Stimulated activated CD8-positive, alpha-beta memory T cell treated with anti-CD3 and anti-CD28 coated beads, Interleukin-2, amount 100 ng/mL, for 48 hours (primary cell): ENCODE measurements around the gene ETFA.
"Not testable (repeated sequence)": the region's sequence is repeated elsewhere in the genome, so short reads cannot be mapped to it uniquely, and the experiment has no call there.

ENCODE experiments used
- DNase-seq, 2 donors: peaks; one replicate each; pipeline ENCODE4 v3.0.0-alpha.2; 2020; ENCODE audit warnings: low read depth in 2 of 2

The ETFA gene

DNA sequence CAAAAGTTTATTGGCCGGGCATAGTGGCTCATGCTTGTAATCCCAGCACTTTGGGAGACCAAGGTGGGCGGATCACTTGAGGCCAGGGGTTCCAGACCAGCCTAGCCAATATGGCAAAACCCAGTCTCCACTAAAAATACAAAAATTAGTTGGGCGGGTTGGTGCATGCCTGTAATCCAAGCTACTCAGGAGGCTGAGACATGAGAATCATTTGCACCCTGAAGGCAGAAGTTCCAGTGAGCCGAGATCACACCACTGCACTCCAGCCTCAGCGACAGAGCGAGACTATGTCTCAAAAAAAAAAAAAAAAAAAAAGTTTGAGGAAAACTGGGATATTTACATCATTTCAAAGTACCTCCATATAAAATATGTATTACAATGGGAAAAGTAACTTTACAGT lies 40.4 kb downstream of the ETFA start:
- no peak for DNase-seq

DNA sequence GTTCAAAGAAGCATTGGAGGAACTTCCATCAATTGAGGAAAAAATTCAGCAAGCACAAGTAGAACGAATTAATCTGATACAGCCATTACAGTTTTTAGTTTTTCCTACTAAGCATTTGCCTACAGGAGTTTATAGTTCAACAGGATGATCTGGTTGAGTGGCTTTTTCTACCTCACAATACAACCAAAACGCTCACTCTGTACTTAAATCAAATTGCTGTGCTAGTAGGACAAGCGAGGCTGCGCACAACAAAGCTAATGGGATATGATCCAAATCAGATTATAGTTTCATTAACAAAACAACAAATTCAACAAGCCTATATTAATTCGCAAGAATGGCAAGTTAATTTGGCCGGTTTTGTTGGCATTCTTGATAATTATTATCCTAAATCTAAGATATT lies 44.2 kb downstream of the ETFA start:
- DNase-seq, result no peak

GRCh38 chr15:76265769-76266168 lies 45.5 kb downstream of the ETFA start:
- not testable (repeated sequence) for DNase-seq

GRCh38 chr15:76260246-76260938 lies 50.9 kb downstream of the ETFA start:
- DNase-seq, result no peak

DNA sequence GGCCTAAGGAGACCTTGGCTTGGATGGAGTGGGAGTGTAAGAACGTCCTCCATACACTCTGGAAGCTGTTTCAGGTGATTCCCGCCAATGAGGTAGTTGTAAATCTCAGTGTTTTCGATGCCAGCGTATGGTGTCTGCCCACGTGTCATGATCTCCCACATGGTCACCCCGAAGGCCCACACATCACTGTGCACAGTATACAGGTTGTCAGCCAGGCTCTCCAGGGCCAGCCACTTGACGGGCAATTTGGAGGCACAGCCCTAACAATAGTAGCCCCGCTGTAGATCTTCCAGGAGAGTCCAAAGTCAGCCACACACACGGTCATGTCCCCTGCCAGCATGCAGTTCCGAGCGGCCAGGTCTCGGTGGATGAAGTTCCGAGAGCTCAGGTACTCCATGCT lies 51.9 kb downstream of the ETFA start:
- DNase-seq, result no peak

- DNase-seq, result no peak
Observed at GRCh38 chr15:76258460-76258859, 52.8 kb downstream of the ETFA start.

DNA sequence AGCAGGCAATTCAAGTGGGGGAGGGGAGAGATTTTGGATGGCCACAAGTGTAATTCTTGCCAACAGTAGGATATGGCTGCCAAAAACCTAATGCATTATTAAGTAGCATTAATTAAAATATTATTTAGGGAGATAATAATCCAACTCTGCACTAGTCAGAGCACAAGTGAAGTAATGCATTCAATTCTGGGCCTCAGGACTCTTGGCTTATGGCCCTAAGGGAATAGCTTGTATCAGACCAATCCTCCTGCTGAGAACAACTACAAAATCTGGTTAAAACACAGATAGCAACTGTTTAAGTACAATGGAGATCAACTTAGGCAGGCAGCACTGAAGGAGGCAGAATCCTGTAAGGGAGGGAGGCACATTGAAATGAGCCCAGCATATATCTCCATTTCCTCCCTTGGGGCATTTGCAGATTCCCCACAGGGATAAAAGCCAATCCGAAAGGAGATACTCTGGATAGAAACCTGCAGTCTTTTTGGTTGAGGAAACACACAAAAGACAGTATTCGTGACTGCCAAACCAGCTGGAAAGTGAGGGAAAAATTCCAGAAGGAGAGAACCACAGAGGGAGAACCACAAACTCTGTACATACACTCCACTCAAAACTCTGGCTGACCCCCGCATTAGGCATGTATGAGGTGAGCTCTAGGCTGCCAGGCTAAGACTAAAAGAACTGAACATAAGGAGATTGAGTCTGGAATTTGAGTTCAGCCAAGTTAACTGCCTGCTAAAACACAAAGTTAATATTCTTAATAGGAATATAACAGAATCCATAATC lies 57.4 kb downstream of the ETFA start:
- DNase-seq, result no peak

DNA sequence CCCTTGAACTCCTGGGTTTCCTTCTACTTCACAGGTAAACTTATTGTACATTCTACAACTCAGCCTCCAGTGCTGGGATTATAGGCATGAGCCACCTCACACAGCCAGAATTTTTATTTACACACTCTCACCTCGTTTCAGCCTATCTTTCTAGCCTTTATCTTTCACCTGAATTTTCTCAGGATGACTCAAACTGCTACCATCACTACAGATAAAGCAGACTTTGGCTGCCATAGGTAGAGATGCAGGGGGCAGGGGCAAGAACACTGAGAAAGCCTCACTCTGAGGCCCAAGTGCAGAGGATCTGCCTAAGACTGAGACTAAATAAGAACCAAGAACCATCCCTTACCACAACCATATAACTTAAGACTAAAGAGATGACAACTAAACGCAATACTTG lies 59.0 kb downstream of the ETFA start:
- DNase-seq, result no peak

- no peak for DNase-seq
Observed at GRCh38 chr15:76251717-76252116, 59.6 kb downstream of the ETFA start.

GRCh38 chr15:76245072-76245610 lies 66.1 kb downstream of the ETFA start:
- no peak for DNase-seq

DNA sequence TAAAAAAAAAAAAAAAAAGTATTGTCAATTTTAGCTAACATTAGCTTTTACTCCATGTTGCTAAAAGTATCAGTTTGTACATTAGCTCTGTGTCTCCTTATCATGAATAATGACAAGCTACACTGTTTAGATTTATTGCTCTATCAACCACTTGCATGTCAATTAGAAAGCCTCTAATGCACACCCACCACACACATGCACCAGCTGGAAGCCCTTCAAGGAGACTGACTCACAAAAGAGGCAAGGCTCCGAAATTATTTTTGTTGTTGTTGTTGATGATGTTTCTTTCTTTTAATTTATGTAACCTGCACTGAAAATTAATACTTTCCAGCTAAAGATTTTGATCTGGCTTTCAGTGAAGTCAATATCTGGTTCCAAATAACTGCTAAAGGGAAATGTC lies 71.5 kb downstream of the ETFA start:
- no peak for DNase-seq

- no peak for DNase-seq
Observed at GRCh38 chr15:76236350-76236749, 74.9 kb downstream of the ETFA start.

DNA sequence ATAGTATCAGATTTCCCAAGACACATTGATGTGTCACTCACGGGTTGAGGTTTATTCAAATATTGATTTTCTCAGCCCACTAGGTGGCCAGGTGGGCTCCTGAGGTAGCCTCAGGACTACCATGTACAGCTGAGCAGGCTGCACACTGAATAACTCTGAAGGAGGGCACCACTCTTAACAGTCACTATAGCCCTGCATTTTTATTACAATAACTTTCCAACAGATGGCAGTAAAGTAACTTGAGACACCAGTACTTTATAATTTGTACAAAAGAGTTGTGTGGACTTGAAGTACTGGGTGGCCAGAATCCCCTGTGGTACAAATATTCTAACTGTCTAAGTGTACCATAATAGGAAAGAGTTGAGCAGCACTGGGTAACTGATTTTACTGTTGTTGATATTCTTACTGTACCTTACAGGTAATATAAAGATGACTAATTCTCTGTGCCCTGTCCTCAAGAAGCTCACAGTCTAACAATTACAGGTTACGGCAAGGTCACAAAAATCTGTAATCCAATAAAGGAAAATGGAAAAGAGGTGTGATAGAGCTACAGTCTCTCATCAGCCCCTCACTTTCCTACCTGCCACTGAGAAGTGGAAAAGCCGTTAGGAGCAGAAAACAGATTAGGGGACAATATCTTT lies 76.0 kb downstream of the ETFA start:
- no peak for DNase-seq

DNA sequence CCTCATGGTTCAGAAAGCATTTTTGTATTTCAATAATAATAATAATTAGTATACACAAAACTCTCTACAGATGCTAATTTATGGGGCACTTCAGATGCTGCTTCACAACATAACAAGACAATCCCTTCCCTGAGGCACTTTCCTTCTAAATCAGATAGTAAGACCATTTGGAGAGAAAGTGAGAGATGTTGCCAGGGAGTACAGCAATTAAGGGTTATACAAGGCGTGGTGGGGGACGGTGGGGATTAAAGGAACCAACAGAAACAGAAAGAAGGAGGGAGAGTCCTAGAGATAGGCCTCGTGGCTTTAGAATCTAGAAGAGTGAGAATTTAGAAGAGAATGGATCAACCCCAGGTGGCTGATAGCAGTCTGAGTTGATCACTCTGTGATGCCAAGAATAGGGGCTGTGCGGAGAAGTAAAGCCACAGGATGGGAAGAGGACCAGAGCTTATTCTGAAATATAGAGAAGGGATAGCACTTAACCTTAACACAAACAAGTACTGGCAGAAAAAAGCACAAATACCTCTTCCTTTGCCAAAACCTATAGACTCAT lies 76.9 kb downstream of the ETFA start:
- no peak for DNase-seq

DNA sequence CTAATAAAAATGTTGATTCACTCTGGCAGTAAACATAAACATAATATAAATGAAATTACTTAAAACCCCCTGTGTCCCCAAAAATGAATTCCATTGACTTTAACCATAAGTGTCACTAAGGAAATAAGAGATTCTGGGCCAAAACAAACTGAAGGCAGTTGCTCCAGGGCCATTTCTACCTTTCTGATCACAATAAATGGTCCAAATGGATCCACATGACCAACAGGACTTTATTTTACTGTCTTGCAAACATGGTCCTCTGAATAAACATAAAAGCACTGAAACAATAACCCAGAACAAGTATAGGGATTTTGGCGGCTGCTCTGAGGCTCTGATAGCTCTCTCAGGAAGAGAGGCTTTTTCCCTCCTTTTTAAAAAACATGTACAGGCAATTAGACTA lies 77.3 kb downstream of the ETFA start:
- no peak for DNase-seq

DNA sequence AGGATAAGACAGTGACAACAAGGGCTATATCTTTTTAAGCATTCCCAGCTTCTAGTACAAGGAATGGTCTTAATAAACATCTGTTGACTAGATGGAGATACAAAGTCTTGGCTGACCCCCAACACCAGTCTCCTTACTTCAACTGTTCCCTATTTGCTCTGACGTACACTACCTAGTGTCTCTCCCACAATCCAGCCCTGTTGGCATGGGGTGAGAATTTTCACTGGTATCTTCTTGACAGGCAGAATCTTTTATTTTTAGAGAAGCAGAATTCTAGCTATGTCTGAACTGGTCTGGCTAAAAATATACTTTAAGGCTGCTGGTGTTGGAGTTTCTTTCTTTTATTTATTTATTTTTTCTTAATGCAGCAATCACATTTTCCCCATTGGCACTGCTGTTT lies 82.0 kb downstream of the ETFA start:
- no peak for DNase-seq

- no peak for DNase-seq
Observed at GRCh38 chr15:76223521-76223920, 87.7 kb downstream of the ETFA start.

DNA sequence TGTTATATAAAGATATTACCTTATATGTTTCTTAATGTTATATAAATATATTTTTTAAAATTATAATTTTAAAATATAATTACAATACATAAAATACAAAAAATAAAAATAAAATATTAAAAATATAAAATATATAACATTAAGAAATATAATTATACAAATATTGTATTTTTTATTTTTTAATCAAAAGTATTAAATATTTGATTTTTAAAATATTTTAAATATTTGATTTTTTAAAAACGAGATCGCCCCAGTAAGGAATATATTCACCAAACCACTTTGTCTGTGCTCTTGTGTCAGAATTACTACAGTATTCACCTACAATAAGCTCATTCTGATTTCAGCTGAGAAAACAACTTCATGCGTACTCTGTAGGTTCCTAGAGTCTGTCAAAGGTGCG lies 89.1 kb downstream of the ETFA start:
- no peak for DNase-seq

GRCh38 chr15:76221085-76221767 lies 90.0 kb downstream of the ETFA start:
- no peak for DNase-seq

DNA sequence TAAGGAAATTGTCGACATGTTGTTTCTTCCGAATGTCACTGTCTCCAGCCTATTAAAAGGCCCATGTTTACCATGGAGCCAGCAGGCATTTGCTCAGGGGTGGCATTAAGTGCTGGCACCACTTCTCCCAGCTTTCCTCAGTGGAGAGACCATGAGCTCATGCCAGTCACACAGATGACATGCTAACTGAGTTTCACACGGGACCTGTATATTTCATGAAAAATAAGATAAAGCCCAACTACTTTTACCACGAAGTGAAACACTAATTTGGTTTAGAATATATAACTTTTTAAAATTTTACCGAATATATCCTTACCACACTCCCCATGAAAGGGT lies 93.4 kb downstream of the ETFA start:
- DNase-seq, result no peak

DNA sequence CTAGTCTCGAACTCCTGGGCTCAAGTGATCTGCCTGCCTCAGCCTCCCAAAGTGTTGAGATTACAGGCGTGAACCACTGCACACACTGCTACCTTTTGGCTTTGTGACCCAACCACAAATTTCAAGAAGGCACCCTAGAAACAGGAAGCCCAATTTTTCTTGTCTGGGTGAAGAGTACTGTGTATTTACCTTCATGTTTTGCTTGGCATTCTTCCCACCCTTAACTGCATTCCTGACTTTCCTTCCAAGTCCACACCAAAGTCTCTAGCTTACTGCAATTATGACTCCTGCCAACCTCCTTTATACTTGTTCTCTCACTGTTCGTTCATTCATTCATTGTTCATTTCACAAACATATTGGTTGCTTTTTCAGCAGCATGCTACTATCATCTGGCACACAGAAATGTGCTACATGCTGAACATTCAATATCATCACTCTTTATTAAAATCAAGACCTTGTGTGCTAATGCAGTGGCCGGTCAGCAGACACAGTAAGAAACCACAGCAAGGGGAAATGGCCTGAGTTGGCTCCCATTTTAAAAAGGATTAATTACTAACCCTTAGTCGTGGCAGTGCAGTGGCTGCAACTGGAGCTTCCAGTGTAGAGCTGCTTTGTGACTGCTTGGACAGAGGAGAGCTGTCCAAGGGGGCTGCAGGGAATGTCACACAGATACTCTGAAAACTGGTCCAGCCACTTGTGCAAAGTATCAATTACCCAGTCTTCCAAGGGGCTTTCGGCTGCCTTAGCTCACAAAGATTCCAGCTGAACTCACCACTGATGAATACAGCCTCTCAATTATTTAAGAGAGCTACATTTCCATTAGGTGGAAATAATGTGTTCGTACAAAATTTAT lies 94.0 kb downstream of the ETFA start:
- no peak for DNase-seq
